NB4 (cell line): ENCODE results near the gene RPS23.

ENCODE experiments used
- DNase-seq: peaks from one replicate; pipeline ENCODE4 v3.0.0; 2010; ENCODE audit warnings: low read depth
- H3K4me3 ChIP-seq: one replicate; pipeline ENCODE4 v1.5.1; 2011; ENCODE audit warnings: mild to moderate bottlenecking, low read depth, low read length, moderate library complexity
- CTCF ChIP-seq: IDR thresholded peaks from one replicate; pipeline ENCODE4 v1.5.1; 2012; ENCODE audit warnings: low read depth, low read length
- MAX ChIP-seq: IDR thresholded peaks from 2 replicates; pipeline ENCODE4 v1.6.1; 2011; ENCODE audit warnings: low read depth, low read length
- MYC ChIP-seq: IDR thresholded peaks from 2 replicates; pipeline ENCODE4 v1.6.1; 2011; ENCODE audit warnings: low read depth, low read length
- POLR2A ChIP-seq: IDR thresholded peaks from 2 replicates; pipeline ENCODE4 v1.6.1; 2011; ENCODE audit warnings: mild to moderate bottlenecking; ENCODE audit not compliant: insufficient read length; ENCODE audit errors: extremely low read depth

Gene RPS23

GRCh38 chr5:82285206-82285605 lies 7.1 kb upstream of the RPS23 start:
- no peak for DNase-seq
- TF ChIP-seq POLR2A (no peak), MAX (no peak), CTCF (no peak), MYC (no peak)
- no peak overlapping the region for H3K4me3 ChIP-seq

- no peak for DNase-seq
- TF ChIP-seq CTCF: no peak
- no peak for TF ChIP-seq MAX
- no peak for TF ChIP-seq POLR2A
- TF ChIP-seq MYC: no peak
- no peak overlapping the region for H3K4me3 ChIP-seq
Observed at GRCh38 chr5:82283893-82284292, 5.7 kb upstream of the RPS23 start.

GRCh38 chr5:82278711-82279370 lies 687 bp upstream of the RPS23 start:
- no peak for DNase-seq
- TF ChIP-seq POLR2A (no peak), CTCF (no peak), MAX (no peak), MYC (no peak)
- peak overlapping the region; percentile 99 for H3K4me3 ChIP-seq

- H3K4me3 ChIP-seq: peak overlapping the region; percentile 99
- no peak for DNase-seq
- TF ChIP-seq CTCF (no peak), POLR2A (no peak), MAX (no peak), MYC (no peak)
Observed at GRCh38 chr5:82277613-82277986, 554 bp downstream of the RPS23 start.

- H3K4me3 ChIP-seq: peak overlapping the region; percentile 99
- TF ChIP-seq MYC (no peak), MAX (no peak), POLR2A (no peak), CTCF (no peak)
- peak; percentile 12 for DNase-seq
Observed at GRCh38 chr5:82276800-82277612, 1.1 kb downstream of the RPS23 start.
